Cardiac fibroblast (primary cell): Measurements from ENCODE around the gene AP5M1.
"Not testable (repeated sequence)": the region's sequence is repeated elsewhere in the genome, so short reads cannot be mapped to it uniquely, and the experiment has no call there.

ENCODE experiments used
- DNase-seq, 2 donors: peaks; one replicate each; pipeline versions ENCODE4 v3.0.0 to v3.0.0-alpha.2; 2010; ENCODE audit warnings: low read depth in 2 of 2
- H3K4me3 ChIP-seq, 2 donors: replicated peaks in 1 of 2; 1 replicate in 1 of 2; 2 replicates in 1 of 2; pipeline ENCODE4 v1.5.1; 2011; ENCODE audit warnings: low read depth in 2 of 2, low read length in 2 of 2, mild to moderate bottlenecking in 2 of 2, moderate library complexity in 1 of 2
- TF ChIP-seq, protein P1 (sequence below): IDR thresholded peaks from one replicate; pipeline ENCODE4 v1.5.1; 2011; ENCODE audit warnings: low read depth, mild to moderate bottlenecking, low read length, inconsistent platforms

The AP5M1 gene

DNA sequence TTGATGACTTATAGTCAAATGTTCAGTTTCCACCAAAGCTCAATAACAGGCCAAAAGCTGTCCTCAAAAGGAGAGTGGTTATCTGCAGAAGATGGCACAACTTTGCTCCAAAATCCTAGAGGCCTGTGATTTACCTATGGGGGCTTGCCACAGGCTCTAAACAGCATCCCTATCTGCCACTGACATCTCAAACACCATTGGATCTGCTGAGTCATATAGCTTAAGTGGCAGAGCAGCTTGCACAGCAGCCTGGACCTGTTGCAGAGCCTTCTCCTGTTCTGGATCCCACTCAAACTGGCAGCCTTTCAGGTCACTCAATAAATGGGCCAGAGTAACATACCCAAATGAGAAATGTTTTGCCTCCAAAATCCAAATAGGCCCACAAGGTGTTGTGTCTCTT, 61.1 kb downstream of the AP5M1 start:
- DNase-seq = no peak
- no peak overlapping the region for H3K4me3 ChIP-seq
- TF ChIP-seq, protein P1, sequence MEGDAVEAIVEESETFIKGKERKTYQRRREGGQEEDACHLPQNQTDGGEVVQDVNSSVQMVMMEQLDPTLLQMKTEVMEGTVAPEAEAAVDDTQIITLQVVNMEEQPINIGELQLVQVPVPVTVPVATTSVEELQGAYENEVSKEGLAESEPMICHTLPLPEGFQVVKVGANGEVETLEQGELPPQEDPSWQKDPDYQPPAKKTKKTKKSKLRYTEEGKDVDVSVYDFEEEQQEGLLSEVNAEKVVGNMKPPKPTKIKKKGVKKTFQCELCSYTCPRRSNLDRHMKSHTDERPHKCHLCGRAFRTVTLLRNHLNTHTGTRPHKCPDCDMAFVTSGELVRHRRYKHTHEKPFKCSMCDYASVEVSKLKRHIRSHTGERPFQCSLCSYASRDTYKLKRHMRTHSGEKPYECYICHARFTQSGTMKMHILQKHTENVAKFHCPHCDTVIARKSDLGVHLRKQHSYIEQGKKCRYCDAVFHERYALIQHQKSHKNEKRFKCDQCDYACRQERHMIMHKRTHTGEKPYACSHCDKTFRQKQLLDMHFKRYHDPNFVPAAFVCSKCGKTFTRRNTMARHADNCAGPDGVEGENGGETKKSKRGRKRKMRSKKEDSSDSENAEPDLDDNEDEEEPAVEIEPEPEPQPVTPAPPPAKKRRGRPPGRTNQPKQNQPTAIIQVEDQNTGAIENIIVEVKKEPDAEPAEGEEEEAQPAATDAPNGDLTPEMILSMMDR = no peak

DNA sequence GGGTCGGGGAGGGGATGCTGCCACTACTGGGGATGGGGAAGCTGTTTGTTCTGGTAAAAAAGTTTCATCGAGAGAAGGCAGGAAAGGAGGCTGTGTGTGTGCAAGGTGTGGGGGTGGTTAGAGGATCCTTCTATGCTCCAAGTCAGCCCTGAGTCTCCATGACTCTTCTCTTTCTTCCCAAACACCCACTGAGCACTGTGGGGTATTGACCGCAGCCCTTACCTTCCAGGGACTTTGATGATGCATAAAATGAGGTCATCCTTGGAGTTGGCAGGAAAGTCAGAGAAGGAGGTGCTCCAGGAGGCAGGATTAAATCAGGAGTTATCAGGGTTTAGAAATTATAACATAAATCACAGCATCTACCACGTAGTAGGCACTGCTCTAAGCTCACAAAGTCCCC, 63.7 kb downstream of the AP5M1 start:
- DNase-seq, H3K4me3 ChIP-seq: not testable (repeated sequence)

DNA sequence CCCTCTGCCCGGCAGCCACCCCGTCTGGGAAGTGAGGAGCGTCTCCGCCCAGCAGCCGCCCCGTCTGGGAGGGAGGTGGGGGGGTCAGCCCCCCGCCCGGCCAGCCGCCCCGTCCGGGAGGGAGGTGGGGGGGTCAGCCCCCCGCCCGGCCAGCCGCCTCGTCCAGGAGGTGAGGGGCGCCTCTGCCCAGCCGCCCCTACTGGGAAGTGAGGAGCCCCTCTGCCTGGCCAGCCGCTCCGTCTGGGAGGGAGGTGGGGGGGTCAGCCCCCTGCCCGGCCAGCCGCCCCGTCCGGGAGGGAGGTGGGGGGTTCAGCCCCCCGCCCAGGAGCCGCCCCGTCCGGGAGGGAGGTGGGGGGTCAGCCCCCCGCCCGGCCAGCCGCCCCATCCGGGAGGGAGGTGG, 65.0 kb downstream of the AP5M1 start:
- not testable (repeated sequence) for H3K4me3 ChIP-seq, DNase-seq

DNA sequence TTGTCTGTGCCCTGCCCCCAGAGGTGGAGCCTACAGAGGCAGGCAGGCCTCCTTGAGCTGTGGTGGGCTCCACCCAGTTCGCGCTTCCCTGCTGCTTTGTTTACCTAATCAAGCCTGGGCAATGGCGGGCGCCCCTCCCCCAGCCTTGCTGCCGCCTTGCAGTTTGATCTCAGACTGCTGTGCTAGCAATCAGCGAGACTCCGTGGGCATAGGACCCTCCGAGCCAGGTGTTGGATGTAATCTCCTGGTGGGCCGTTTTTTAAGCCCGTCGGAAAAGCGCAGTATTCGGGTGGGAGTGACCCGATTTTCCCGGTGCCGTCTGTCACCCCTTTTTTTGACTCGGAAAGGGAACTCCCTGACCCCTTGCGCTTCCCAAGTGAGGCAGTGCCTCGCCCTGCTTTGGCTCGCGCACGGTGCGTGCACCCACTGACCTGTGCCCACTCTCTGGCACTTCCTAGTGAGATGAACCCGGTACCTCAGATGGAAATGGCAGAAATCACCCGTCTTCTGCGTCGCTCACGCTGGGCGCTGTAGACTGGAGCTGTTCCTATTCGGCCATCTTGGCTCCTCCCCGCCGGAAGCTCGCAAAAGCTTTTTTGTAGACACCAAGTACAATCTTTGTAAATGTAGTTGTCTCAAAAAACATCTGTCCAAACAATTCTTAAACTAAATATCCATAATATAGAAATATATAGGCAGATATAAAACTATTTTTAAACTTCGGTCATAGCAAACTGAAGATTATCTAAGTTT, 75.0 kb downstream of the AP5M1 start:
- not testable (repeated sequence) for H3K4me3 ChIP-seq, DNase-seq

DNA sequence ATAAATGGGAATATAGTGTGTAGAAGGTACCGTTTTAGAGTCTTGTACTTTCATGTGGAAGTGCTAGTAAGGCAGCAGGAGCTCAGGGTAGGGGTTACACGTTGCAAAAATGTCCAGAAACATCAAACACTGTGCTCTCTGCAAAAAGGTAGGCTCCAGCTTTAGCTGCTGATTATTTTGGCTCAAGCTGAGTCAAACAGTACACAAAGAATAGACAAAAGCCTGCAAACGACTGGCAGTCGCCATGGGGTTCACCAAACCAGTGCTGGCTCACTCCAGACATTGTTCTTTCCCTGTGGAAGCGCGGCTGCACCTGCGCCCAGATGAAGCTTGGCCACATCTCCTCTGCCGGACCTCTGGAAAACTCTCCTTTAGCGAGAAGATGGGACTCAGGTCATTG, 76.3 kb downstream of the AP5M1 start:
- no peak for DNase-seq
- TF ChIP-seq, protein P1 = no peak
- no peak overlapping the region for H3K4me3 ChIP-seq

DNA sequence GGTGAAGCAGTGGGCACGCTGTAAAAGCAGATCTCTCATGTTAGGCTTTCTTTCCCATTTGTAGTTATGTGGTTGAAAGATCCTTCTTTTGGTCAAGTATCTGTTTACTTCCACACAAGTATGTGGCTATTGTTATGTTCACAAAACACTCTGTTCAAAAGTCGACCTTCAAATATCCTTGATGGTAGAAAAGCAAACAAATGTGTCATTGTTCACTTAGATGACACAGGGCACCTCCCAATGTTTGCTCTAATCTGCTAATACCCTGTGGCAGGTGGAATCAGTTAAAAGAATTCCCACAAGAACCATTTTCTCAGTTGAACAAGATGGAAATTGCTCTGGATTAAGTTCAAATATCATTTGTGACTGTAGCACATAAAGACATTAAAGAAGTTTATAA, 78.0 kb downstream of the AP5M1 start:
- TF ChIP-seq, protein P1 = no peak
- DNase-seq = no peak
- H3K4me3 ChIP-seq = no peak overlapping the region
